Activated T-helper 1 cell treated with anti-CD3 and anti-CD28 coated beads, Interleukin-2, amount 50 U/mL, for 16 hours (primary cell): ENCODE results near the gene PLAU.
A peak's percentile ranks its signal among the peaks of the same experiment; 100 is the strongest.
"Not testable (repeated sequence)": the region's sequence is repeated elsewhere in the genome, so short reads cannot be mapped to it uniquely, and the experiment has no call there.

Source experiments
- DNase-seq, 2 donors: peaks; one replicate each; pipeline ENCODE4 v3.0.0-alpha.2; 2020; ENCODE audit warnings: low read depth in 1 of 2, low spot score in 1 of 2

The PLAU gene

DNA sequence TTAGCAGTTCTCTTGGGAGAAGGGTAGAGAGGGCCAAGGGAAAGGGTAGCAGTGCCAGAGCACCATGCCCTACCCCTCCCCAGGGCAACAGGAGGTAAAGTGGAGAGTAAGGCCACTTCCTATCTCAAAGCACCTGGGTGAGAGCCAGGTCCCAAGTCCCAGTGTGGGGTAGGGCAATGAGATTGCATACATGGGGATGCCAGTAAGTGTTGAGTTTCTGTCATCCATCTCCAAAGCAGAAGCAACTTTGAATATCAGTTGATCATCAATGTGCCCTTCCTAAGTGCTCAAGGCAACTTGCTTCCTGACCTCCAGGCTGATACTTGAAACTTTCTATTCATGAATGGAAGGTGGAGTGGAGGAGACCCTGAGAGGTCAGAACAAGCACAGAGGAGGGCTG, 34.4 kb upstream of the PLAU start:
- no peak for DNase-seq

DNA sequence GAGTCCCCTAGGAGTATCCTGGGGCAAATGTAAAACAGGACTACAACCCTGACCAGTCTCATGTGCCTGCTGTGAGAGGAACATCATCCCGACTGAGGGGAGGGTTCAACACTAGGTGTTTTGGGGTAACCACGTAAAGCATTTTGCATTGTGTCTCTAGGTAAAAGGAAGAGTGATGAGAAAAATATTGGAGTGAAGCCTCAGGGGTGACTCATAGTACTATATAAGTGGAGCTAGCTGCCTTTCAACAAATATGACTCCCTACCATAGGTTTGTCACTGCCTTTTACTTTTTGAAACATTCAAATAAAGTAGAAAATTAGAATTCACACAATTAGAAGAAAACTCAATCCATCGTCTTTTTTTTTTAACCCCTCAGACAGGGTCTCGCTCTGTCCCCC, 34.0 kb upstream of the PLAU start:
- no peak for DNase-seq

DNA sequence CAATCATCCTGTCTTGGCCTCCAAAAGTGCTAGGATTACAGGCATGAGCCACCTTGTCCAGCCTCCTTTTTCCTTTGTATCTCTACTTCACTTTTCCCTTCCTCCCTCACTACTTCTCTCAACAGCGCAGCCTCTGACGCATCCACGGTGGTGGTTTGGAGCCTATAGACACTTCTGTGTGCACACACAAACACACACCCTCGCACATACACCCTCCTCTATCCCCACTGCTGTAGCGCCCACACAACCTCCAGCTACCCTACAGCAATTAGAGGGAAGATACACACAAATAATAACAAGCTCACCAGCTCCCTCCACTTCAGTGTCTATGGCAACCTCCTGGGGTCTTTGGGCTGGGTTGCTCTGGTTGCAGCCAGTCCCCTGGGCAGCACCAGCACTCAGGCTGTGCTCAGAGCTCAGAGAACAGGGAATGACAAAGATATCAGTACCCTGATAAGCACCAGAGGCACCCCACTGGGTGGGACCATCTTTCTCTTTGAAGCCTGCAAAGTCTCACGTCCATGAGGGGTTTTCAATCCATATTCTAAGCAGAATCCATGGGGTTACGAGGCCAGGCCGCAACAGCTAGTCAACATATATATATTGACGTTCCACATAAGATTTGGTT, 33.3 kb upstream of the PLAU start:
- DNase-seq: no peak

DNA sequence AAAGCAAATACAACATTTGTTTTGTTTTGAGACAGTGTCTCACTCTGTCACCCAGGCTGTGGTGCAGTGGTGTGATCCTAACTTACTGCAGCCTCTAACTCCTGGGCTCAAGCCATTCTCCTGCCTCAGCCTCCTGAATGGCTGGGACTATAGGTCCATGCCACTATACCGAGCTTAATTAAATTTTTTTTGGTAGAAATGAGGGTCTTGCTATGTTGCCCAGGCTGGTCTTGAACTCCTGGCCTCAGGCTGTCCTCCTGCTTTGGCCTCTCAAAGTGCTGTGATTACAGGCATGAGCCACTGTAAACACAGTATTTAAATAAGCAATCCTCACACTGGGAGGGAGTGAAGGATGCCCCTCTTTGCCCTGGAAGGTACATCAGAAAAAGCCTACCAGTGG, 32.6 kb upstream of the PLAU start:
- no peak for DNase-seq

DNA sequence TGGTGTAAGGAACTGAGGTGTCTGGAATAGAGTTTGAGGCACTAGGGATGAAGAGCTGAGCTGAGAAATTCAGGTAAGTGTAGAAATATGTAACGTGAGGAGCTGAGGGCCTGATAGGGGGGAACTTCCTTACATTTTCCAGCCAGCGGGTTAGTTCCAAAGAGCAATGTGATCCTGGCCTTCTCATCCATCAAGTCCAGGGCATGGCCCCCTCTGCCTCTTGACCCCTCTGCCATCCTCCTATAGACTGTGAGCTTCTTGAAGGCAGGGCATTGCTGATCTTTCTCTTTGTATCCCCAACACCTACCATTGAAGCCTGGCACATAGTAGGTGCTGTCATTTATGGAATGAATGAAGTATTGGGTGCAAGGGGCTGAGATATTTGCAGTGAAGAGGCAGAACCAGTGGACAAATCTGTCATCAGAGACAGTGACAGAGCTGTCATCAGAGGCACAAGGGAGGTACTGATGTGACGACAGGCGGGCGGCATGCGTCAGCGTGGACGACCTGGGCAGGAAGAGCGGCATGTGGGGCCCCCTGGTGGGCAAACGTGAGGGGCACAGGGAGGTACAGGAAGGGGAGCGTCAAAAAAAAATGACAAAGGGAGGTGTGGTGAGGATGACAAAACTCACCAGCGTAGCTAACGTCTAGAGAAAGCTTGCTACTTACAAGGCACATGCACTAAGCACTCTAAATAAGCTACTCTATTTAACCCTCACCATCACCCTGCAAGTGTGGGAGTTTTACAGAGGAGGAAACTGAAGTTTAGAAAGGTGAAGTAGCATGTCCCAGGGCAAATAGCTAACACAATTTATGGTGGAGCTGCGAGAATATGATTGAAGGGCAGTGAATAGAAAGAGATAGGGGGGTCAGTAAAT, 31.4 kb upstream of the PLAU start:
- peak; percentile 86 to 88 for DNase-seq

DNA sequence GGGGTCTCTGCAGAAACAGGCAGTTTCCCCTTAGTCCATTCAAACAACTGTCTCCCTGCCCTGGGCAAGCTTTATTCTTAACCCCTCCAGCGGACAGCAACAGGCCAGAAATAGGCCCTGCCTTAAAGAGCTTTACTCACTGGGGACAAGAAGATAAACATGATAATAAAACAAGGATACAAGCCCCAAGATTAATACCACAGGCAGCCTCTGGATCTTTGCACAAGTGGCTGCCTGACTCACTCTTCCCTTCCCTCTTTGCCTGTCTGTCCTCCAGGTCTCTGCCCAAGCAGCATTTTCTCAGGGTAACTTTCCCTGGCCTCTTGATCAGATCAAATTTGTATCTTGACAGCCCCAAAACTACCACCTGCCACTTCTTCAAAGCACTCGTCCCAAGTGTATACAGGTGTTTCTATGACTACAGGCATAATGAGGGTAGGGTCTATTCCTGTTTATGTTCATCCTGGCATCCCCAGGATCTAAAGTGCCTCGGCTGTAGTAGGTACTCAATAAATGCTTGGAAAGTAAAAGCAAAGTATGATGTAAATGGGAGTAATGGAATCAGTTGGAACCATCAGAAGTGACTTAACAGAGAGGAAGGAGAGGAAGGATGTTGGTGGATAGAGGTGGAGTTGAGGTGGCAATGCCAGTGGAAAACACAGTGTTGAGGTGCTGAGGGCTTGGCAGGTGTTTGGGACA, 29.6 kb upstream of the PLAU start:
- no peak for DNase-seq

DNA sequence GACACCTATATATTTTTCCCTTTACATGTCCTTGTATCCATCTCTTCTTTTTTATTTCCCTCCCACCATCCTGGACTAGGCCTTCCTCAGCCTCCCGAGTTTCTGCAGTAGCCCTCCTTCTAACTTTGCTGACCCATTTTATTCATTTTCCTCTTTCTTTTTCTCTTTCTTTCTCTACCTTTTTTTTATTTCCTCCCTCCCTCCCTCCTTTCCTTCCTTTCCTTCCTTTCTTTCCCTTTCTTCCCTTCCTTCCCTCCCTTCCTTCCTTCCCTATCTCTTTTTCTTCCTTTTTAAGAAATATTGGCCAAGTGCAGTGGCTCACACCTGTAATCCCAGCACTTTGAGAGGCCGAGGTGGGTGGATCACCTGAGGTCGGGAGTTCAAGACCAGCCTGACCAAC, 26.9 kb upstream of the PLAU start:
- DNase-seq: no peak

DNA sequence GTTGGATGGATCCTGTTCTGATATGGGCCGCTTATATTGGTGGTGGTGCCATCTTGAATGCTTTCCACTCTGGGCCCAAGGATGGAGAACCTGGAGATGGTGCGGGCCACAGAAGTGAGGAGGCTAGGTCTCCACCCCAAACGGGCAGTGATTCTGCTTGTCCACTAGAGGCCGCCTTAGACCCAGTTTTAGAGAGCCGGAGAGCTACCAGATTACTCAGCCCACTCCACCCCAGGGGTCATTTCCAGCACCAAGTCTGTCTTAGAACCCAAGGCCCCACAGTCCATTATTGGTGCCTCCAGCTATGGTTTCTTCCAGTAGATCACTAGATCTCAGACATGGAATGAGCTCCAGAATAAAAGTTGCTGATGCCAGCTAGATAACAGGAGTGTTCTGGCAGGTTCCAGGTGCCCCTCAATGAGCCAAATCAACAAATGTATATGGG, 24.8 kb upstream of the PLAU start:
- DNase-seq: peak in 1 of 2 donors; percentile 44

DNA sequence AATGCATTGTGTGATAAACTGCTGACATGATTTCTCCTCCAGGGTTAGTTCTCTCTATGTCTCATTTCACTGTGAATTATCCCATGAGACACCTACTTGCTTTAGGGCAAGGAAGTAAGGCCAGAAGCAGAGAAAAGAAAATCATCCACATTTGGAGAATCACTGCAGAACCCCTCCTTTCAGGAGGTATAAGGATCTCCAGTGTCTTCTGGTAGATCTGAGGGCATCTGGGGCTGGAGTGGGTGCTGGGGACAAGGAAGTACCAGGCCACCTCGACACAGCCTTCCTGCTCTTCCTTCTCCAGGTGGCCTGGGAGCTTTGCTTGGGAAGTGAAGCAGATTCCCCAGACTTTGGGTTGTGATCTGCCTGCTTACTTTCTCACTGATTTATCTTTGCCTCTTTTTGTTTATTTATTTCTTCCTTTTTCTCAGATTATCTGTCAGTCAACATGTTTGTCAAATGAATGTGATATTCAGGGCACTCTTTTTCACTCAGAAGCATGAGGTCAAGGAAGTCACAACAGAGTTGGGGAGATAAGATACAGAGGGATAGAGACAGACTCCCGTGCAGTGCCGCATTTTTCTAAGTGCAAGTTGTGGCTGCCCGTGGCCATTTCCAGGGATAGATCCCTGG, 24.2 kb upstream of the PLAU start:
- DNase-seq: no peak

DNA sequence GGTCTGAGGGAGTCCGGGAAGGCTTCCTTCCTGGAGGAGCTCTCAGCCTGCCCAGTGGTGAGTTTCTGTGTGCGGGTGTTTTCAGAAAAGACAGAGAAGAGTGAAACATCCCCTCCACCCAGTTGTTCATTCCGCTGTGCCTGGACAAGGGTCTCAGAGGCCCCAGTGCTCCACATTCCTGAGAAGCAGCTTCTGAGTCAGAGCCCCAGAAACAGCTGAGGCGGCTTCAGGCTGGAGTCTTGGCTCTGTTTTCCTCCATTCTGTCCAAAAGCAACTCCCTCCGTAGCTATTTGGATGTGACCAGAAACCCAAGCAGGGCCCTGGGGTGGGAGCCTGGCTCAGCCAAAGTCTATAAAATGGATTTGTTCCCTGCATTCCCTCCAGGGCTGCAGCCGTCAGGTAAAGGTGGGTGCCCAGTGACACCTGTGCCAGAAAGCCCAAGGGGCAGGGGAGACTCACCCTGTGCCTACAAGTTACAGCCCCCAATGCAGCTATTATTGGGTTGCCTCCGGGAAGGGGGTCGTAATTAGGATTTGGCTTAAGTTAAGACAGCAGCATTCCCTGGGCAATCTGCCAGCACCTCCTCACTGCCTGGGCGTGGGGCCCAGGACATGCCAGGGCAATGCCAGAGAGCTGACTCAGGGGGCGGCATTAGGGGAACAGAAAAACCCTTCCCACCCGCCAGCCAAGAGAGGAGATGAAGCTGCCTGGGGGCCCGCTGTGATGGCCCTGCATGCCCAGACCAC, 23.5 kb upstream of the PLAU start:
- DNase-seq: no peak

DNA sequence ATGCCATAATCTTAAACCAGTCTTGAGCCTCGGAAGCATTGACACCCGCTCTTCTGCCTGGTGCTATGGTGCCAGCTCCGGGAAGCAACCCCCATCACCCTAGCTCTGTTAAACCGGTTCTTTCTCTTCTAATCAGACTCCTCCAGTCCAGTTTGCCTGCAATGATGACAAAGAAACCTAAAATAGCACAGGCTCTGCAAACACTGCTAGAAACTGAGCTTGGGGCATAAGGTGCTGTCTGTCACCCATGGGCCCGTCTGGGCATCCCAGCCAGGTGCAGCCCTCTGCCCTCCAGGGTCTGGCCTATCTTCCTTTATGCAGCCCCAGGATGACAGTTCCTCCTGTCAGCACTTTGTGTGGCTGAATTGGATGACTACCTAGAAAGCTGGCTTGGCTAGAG, 22.4 kb upstream of the PLAU start:
- DNase-seq: no peak

DNA sequence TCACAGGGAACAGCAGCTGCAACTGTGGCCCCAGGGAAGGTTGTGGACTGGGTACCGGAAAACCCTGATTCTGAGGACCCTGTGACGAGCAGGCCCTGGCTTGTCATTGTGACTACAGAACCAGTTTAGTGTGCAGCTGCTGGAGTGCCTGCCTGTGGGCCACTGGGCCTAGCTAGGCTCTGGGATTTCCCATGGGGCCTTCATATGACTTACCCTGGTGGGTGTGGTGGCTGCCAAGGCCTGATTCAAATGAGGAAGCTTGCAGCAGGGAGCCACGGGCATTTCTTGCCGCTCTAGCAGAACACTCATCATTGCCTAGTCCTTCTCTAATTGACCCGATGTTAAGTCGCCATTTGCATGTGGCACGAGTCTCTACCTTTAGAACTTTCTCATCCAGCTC, 21.9 kb upstream of the PLAU start:
- DNase-seq: no peak

DNA sequence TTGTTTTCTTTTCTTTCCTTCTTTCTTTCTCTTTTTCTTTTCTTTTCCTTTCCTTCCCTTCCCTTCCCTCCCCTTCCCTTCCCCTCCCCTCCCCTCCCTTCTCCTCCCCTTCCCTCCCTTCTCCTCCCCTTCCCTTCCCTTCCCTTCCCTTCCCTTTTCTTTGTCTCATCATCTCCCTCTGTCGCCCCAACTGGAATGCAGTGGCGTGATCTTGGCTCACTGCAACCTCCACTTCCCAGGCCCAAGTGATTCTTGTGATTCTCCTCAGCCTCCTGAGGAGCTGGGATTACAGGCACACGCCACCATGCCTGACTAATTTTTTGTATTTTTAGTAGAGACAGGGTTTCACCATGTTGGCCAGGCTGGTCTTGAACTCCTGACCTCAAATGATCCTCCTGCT, 21.5 kb upstream of the PLAU start:
- not testable (repeated sequence) for DNase-seq

DNA sequence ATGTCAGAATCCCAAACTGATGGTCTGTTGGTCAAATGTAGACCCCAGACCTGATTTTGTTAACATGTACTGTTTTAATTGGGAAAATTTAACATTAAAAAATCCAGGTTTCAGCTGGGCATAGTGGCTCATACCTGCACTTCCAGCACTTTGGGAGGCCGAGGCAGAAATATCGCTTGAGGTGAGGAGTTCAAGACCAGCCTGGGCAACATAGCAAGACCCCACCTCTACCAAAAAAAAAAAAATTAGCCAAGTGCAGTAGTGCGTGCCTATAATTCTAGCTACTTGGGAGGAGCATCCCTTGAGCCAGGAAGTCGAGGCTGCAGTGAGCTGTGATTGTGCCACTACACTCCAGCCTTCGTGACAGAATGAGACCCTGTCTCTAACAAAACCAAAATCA, 20.7 kb upstream of the PLAU start:
- no peak for DNase-seq

DNA sequence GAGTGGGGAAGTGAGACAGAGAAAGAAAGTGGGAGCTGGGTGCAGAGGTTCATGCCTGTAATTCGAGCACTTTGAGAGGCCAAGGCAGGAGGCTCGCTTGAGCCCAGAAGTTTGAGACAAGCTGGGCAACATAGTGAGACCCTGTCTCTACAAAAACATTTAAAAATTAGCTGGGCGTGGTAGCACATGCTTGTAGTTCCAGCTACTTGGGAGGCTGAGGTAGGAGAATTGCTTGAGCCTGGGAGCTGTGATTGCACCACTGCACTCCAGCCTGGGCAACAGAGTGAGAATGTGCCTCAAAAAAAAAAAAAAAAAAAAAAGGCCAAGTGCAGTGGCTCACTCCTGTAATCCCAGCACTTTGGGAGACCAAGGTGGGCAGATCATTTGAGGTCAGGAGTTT, 20.1 kb upstream of the PLAU start:
- DNase-seq: not testable (repeated sequence)

DNA sequence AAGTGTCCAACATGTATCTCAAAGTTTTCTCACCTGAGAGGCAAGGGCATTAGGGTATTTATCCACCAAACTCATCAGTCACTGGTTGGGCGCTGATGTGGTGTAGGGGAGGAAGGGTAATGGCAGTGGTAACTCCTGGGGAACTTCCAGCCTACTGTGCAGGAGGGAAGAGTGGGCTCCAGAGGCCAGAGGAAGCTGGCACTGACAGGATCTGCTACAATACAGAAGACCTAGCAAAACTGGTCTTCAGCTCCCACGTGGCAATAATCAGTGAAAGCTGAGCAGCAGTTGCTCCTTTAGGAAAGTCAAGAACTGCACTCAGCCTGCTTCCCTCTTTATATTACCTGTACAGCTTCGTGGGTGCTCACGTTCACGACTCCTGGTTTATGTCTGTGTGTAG, 19.4 kb upstream of the PLAU start:
- DNase-seq: no peak

DNA sequence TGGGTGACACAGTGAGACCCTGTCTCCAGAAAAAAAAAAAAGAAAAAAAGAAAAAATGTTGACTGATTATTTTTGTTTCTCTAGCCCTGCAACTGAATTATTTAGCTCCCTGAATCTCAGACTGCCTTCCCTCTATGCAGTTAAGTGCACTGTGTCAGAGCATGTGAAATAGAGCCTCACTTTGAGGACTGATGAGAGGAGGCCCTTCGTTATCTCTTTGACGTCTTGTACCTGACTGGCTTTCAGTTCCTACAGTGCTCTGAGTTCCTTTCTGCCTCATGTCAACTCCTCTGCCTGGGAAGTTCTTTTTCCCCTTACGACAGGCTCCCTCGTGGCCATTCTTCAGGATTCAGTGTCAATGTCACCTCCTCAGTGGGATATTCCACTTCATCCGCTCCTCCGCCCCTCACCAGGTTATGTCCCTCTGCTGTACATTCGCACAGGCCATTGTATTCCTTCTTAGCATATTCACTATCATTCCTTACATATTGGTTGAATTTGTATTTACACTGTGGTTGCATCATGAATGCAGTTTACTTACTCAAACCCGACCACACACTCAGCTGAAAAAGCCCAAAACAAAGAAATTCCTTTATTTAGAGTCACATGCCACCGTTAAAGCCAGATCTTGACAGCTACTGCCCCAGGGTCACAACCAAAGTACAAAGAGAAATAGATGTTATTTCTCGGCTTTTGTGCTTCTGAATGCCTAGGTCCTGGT, 18.5 kb upstream of the PLAU start:
- DNase-seq: no peak

DNA sequence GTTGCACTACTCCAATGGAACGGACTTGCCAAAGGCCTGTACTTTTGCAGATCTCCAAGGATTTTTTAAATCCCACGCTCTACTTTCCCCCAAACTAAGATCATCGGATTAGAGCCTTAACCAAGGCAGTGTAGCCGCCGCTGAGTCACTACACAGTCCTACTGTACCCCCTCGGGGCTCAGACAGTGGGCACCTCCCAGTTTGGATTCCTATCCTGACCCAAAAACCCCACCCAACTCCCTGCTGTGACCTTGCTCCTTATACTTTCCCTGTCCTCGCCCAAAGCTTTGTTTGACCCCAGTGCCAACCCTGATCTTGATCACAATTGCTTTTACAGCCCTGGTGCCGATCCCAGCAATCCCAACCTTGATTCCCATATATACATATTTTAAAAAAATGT, 17.5 kb upstream of the PLAU start:
- no peak for DNase-seq

DNA sequence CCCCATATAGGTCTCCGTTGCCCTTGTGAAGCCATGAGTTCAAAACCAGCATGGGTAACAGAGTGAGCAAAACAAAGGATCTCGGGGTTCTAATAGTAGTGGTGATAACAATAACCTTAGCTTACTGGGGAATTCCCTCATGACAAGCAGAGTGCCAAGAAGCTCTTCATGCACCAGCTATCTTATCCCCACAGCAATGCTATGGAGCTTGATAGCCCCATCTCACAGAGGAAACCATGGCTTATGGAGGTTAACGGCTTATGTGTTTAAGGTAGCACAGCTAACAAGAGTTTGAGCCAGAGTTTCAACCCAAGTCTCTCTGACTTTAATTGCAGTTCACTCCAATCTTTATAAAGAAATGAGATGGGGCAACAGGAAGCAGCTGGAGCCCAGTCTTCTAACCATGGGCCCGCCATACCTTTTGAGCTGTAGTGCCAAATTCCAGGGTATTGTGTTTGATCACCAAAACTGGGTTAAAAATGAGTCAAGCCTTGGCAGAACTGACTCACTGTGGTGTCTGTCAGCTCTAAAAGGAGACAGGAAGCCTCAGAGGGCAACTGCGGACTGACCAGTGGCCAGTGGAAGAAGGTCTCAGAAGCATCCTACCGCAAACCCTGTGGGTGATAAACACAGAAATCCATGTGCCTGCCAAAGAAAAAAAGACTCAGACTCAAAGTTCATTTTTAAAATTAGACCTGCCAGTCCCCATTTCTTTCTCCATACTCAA, 16.5 kb upstream of the PLAU start:
- DNase-seq: no peak

DNA sequence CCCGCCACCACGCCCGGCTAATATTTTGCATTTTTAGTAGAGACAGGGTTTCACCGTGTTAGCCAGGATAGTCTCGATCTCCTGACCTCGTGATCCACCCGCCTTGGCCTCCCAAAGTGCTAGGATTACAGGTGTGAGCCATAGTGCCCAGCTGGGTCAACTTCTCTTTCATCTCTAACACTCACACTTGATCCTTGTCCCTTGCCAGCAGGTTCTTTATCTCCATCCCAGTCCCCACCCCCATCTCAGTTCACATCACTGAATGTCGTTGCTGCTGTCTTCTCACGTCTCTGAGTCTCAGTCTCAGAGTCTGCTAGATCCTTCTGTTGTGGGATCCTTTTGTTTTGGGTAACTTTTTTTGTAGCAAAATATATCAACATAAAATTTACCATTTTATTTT, 15.6 kb upstream of the PLAU start:
- not testable (repeated sequence) for DNase-seq
